Fibroblast of villous mesenchyme (primary cell): Measurements from ENCODE around the gene IL6. TPM values are rescaled to one million over a fixed set of nuclear protein-coding genes. Genes with fewer than 3 reads are reported as not detected.
"Not testable (repeated sequence)": the region's sequence is repeated elsewhere in the genome, so short reads cannot be mapped to it uniquely, and the experiment has no call there.

ENCODE experiments used
- DNase-seq: peaks from one replicate; pipeline ENCODE4 v3.0.0-alpha.2; 2010; ENCODE audit warnings: low read depth
- H3K4me3 ChIP-seq: 2 replicates; pipeline ENCODE4 v1.5.1; 2011; ENCODE audit warnings: low read depth, mild to moderate bottlenecking, low read length
- CTCF ChIP-seq: IDR thresholded peaks from 2 replicates; pipeline ENCODE4 v1.5.1; 2012; ENCODE audit warnings: low read depth, mild to moderate bottlenecking, low read length; ENCODE audit not compliant: insufficient read depth
- total RNA-seq: library from RNA; depleted of rRNA; stranded (reverse); fragments of >200 nt; gene quantifications from 2 replicates; pipeline ENCODE4 v1.2.3, GENCODE V29; 2012

The IL6 gene
- total RNA-seq, 1 donor, result 29.4 TPM

DNA sequence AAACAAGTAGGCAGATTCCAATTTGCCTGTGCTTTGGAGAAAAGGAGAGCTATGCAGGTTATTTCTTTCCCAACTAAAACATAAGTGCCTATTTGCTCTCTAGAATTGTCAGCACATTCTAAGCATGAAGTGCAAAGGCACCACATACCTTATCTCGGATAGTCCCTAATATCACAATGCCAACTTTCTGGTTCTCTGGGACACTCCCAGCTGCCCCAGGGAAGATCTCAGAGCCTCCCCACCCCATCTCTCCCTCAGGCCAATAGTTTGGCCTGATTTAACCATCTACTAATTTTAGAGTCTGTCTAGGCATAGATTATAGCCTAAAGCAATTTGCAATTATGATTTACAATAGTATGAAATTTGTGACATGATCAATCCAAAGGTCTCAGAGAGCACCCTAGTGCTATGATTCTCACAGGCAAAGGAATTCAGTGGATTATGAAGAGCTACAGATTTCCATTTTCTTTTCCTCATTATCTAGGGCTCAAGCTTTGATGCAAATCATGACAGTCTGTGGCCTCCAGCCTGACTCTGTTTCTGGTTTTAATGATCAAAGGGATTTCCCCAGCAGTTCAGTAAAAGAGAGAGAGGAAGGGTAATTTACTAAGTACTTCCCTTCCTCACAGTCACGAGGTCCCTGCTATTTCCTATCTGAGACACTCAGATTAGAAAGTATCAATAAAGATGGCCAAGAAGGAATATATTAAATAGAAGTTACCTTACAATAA is 29.0 kb upstream of the IL6 start:
- H3K4me3 ChIP-seq, result no peak overlapping the region
- no peak for TF ChIP-seq CTCF
- DNase-seq, result no peak

DNA sequence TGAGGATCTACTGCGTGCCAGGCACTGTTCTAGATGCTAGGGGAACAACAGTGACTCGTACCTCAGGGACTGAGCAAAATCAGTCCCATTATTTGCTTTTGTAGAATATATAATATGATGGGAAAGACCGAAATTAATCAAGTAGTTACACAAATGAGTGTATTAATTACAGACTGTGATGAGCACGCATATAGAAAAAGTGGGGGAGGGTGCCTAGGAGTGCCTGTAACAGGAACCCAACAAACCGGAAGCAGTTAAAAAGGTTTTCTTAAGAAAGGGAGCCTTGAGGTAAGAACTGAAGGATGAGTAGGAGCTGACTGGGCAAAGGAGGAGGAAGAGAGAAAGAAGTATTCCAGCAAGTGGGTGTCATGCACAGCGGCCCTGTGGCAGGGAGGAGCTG is 28.2 kb upstream of the IL6 start:
- no peak overlapping the region for H3K4me3 ChIP-seq
- no peak for TF ChIP-seq CTCF
- DNase-seq, result no peak

DNA sequence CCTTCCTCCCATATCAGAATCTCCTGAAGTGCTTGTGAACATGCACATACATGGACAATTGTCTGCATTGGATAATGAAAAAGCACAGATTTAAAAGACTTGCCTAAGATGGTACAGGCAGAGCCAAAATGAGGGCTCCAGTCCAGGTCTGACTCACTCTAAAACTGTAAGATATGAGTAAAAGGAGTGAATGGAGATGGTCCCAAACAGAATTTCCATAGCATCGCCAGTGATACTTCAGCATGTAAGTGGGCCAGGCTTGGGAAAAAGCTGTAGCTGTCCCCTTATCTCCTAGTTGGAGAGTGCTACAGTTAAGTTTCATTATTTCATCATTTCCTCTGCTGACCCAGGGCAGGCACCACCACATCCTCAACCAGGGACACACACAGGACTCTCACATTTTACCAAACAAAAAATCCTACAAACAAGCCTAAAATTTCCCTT is 26.4 kb upstream of the IL6 start:
- H3K4me3 ChIP-seq, result no peak overlapping the region
- peak; percentile 31 for DNase-seq
- no peak for TF ChIP-seq CTCF

GRCh38 chr7:22702516-22702915 is 24.5 kb upstream of the IL6 start:
- DNase-seq, result no peak
- no peak for TF ChIP-seq CTCF

GRCh38 chr7:22703107-22703855 is 23.7 kb upstream of the IL6 start:
- not testable (repeated sequence) for H3K4me3 ChIP-seq
- DNase-seq, result peak; percentile 30

More at GRCh38 chr7:22702516-22702915, 24.5 kb upstream of the IL6 start:
- no peak overlapping the region for H3K4me3 ChIP-seq

GRCh38 chr7:22703978-22704610 is 22.9 kb upstream of the IL6 start:
- not testable (repeated sequence) for DNase-seq, H3K4me3 ChIP-seq

DNA sequence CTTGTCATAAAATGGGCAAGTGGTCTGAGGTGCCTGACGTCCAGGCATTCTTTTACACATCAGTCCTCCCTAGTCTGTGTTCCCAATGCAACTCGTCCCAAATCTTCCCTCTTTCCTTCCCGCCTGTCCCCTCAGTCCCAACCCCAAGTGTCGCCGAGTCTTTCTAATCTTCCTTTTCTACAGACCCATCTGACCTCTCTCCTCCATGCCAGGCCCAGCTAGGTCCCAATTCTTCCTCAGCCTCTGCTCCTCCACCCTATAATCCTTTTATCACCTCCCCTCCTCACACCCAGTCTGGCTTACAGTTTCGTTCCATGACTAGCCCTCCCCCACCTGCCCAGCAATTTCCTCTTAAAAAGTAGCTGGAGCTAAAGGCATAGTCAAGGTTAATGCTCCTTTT is 22.3 kb upstream of the IL6 start:
- H3K4me3 ChIP-seq, DNase-seq: not testable (repeated sequence)

- H3K4me3 ChIP-seq, DNase-seq: not testable (repeated sequence)
These were observed 21.1 kb upstream of the IL6 start for GRCh38 chr7:22705874-22706273.

DNA sequence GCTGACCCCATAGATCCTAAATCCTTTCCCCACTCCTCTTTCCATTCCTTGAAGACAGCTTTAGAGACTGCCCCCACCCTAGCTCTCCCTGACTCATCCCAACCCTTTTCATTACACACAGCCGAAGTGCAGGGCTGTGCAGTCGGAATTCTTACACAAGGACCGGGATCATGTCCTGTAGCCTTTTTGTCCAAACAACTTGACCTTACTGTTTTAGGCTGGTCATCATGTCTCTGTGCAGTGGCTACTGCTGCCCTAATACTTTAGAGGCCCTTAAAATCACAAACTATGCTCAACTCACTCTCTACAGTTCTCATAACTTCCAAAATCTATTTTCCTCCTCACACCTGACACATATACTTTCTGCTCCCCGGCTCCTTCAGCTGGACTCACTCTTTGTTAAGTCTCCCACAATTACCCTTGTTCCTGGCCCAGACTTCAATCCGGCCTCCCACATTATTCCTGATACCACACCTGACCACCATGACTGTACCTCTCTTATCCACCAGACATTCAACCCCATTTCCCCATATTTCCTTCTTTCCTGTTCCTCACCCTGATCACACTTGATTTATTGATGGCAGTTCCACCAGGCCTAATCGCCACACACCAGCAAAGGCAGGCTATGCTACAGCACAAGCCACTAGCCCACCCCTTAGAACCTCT is 19.8 kb upstream of the IL6 start:
- not testable (repeated sequence) for H3K4me3 ChIP-seq, DNase-seq

GRCh38 chr7:22708214-22708613 is 18.8 kb upstream of the IL6 start:
- not testable (repeated sequence) for DNase-seq, H3K4me3 ChIP-seq

- DNase-seq, H3K4me3 ChIP-seq: not testable (repeated sequence)
These were observed 18.3 kb upstream of the IL6 start for GRCh38 chr7:22708677-22709061.

GRCh38 chr7:22709062-22709829 is 17.8 kb upstream of the IL6 start:
- DNase-seq, H3K4me3 ChIP-seq: not testable (repeated sequence)
